Fibroblast of pulmonary artery (primary cell): Measurements from ENCODE around the gene PDGFB.

ENCODE experiments used
- DNase-seq: peaks from one replicate; pipeline ENCODE4 v3.0.0-alpha.2; 2010; ENCODE audit warnings: low read depth
- H3K4me3 ChIP-seq: replicated peaks from 2 replicates; pipeline ENCODE4 v1.5.1; 2011; ENCODE audit warnings: low read depth, mild to moderate bottlenecking, control low read depth, low read length, moderate library complexity
- CTCF ChIP-seq: IDR thresholded peaks from 2 replicates; pipeline ENCODE4 v1.5.1; 2011; ENCODE audit warnings: mild to moderate bottlenecking, control low read depth, low read length, inconsistent platforms; ENCODE audit errors: missing control alignments

The PDGFB gene

GRCh38 chr22:39283322-39284141 is 38.8 kb upstream of the PDGFB start:
- peak; percentile 38 for DNase-seq

GRCh38 chr22:39282645-39283321 is 38.0 kb upstream of the PDGFB start:
- peak; percentile 28 for DNase-seq
- no peak overlapping the region for H3K4me3 ChIP-seq
- no peak for TF ChIP-seq CTCF

More at GRCh38 chr22:39283322-39284141, 38.8 kb upstream of the PDGFB start:
- H3K4me3 ChIP-seq = no peak overlapping the region
- TF ChIP-seq CTCF = no peak

- no peak for DNase-seq
- no peak for TF ChIP-seq CTCF
- no peak overlapping the region for H3K4me3 ChIP-seq
Measured at GRCh38 chr22:39281126-39281525, 36.3 kb upstream of the PDGFB start.

GRCh38 chr22:39280250-39280649 is 35.5 kb upstream of the PDGFB start:
- no peak for TF ChIP-seq CTCF
- no peak for DNase-seq
- H3K4me3 ChIP-seq = no peak overlapping the region

GRCh38 chr22:39279170-39279850 is 34.5 kb upstream of the PDGFB start:
- no peak overlapping the region for H3K4me3 ChIP-seq
- DNase-seq = no peak
- TF ChIP-seq CTCF = no peak

DNA sequence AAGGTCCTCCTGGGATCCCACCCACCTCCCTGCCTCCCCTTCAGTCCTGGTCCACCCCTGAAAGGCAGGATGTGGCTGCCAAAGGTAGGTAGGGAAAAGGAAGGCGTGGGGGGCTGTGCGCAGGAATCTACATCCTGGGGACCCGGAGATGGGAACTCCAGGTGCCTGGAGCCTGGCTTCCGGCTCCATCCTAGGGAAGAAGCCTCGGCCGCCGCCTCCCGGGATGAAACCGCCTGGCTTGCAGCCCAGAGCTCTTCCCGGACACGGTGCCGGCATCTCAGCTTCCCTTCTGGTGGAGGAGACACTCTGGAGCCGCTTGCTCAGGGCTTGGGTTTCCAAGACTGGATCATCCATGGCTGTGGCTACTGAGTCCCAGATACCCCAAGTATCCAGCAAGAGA is 33.3 kb upstream of the PDGFB start:
- peak; percentile 45 for DNase-seq
- H3K4me3 ChIP-seq = no peak overlapping the region
- TF ChIP-seq CTCF = no peak
